GM23338 (cell line): ENCODE data around the gene DSCAML1. TPM values are rescaled to one million over a fixed set of nuclear protein-coding genes. Genes with fewer than 3 reads are reported as not detected.

Experiments
- ATAC-seq: fragments of 200-7000 bp; cut with Tn5 transposase; 3 replicates; pipeline ENCODE4 v1.9.1; 2020
- DNase-seq: peaks from one replicate; pipeline ENCODE4 v3.0.0-alpha.2; 2015; ENCODE audit warnings: low spot score
- H2AFZ ChIP-seq: fragments of 200-600 bp; sonication (generic); 2 replicates; pipeline ENCODE4 v1.8.0; 2016; ENCODE audit warnings: antibody characterized with exemption, mild to moderate bottlenecking, moderate library complexity
- H3F3A ChIP-seq: fragments of 200-600 bp; sonication (generic); replicated peaks from 2 replicates; pipeline ENCODE4 v1.8.0; 2017; ENCODE audit warnings: antibody characterized with exemption, mixed run types, low read depth
- H3K27ac ChIP-seq: fragments of 200-600 bp; sonication (generic); 2 replicates; pipeline ENCODE4 v1.6.1; 2016; ENCODE audit warnings: low read depth
- H3K27me3 ChIP-seq: fragments of 200-600 bp; sonication (generic); 2 replicates; pipeline ENCODE4 v1.8.0; 2016; ENCODE audit warnings: mild to moderate bottlenecking, mixed run types, moderate library complexity; ENCODE audit not compliant: insufficient read depth
- H3K36me3 ChIP-seq: fragments of 200-600 bp; sonication (generic); 2 replicates; pipeline ENCODE4 v1.8.0; 2016; ENCODE audit warnings: mild to moderate bottlenecking; ENCODE audit not compliant: insufficient read depth
- H3K4me1 ChIP-seq: fragments of 200-600 bp; sonication (generic); 2 replicates; pipeline ENCODE4 v1.8.0; 2016; ENCODE audit warnings: mild to moderate bottlenecking, moderate library complexity; ENCODE audit not compliant: insufficient read depth
- H3K4me2 ChIP-seq: fragments of 200-600 bp; sonication (generic); 2 replicates; pipeline ENCODE4 v1.7.1; 2017; ENCODE audit warnings: mixed run types
- H3K4me3 ChIP-seq: fragments of 200-600 bp; sonication (generic); 2 replicates; pipeline ENCODE4 v1.6.1; 2016; ENCODE audit warnings: mixed run types
- H3K79me2 ChIP-seq: fragments of 200-600 bp; sonication (generic); replicated peaks from 2 replicates; pipeline ENCODE4 v1.8.0; 2017; ENCODE audit warnings: mild to moderate bottlenecking; ENCODE audit not compliant: insufficient read depth
- H3K9me2 ChIP-seq: fragments of 200-600 bp; sonication (generic); 2 replicates; pipeline ENCODE4 v1.8.0; 2017; ENCODE audit not compliant: insufficient read depth
- H4K20me1 ChIP-seq: fragments of 200-600 bp; sonication (generic); replicated peaks from 2 replicates; pipeline ENCODE4 v1.8.0; 2017; ENCODE audit warnings: mild to moderate bottlenecking; ENCODE audit not compliant: insufficient read depth
- H3K27ac Mint-ChIP-seq: 2 replicates; pipeline ENCODE4 v1.8.0; 2020; ENCODE audit warnings: inconsistent platforms, mild to moderate bottlenecking, moderate library complexity, mixed read lengths
- H3K27me3 Mint-ChIP-seq: 3 replicates; pipeline ENCODE4 v1.8.0; 2022; ENCODE audit warnings: low read depth, mild to moderate bottlenecking, moderate library complexity, mixed read lengths, inconsistent platforms; ENCODE audit not compliant: insufficient read depth, poor library complexity
- H3K36me3 Mint-ChIP-seq: 3 replicates; pipeline ENCODE4 v1.8.0; 2021; ENCODE audit warnings: low read depth, mild to moderate bottlenecking, inconsistent platforms, moderate library complexity, mixed read lengths
- H3K4me1 Mint-ChIP-seq: 3 replicates; pipeline ENCODE4 v1.8.0; 2020; ENCODE audit warnings: mild to moderate bottlenecking, inconsistent platforms, mixed read lengths
- H3K4me3 Mint-ChIP-seq: 3 replicates; pipeline ENCODE4 v1.8.0; 2021; ENCODE audit warnings: moderate library complexity, mild to moderate bottlenecking, inconsistent platforms, mixed read lengths
- H3K9me3 Mint-ChIP-seq: 3 replicates; pipeline ENCODE4 v1.8.0; 2020; ENCODE audit warnings: moderate library complexity, mild to moderate bottlenecking, inconsistent platforms, mixed read lengths
- CREB1 ChIP-seq: fragments of 250-450 bp; sonication (Bioruptor Pico); IDR thresholded peaks from 2 replicates; pipeline ENCODE4 v1.5.0; 2020; ENCODE audit warnings: low read depth, mild to moderate bottlenecking, moderate library complexity
- EZH2 ChIP-seq: fragments of 200-600 bp; sonication (generic); IDR thresholded peaks from one replicate; pipeline ENCODE4 v1.8.0; 2017; ENCODE audit warnings: antibody characterized with exemption, mild to moderate bottlenecking, low read depth; ENCODE audit not compliant: unreplicated experiment
- NANOG ChIP-seq: IDR thresholded peaks from 2 replicates; pipeline ENCODE4 v1.6.1; 2016; ENCODE audit warnings: antibody characterized with exemption, borderline replicate concordance
- POLR2AphosphoS5 ChIP-seq: IDR thresholded peaks from 2 replicates; pipeline ENCODE4 v1.6.1; 2016; ENCODE audit warnings: antibody characterized with exemption, low read depth
- REST ChIP-seq: IDR thresholded peaks from one replicate; pipeline ENCODE4 v1.6.1; 2018; ENCODE audit warnings: antibody characterized with exemption; ENCODE audit not compliant: unreplicated experiment
- STAT1 ChIP-seq: IDR thresholded peaks from one replicate; pipeline ENCODE4 v1.6.1; 2016; ENCODE audit warnings: antibody characterized with exemption; ENCODE audit not compliant: unreplicated experiment
- ZNF331 ChIP-seq: fragments of 250-450 bp; sonication (Bioruptor Pico); IDR thresholded peaks from 2 replicates; pipeline ENCODE4 v1.5.0; 2020; ENCODE audit warnings: low read depth, mild to moderate bottlenecking, moderate library complexity
- ZNF462 ChIP-seq: fragments of 250-450 bp; sonication (Bioruptor Pico); IDR thresholded peaks from 2 replicates; pipeline ENCODE4 v1.5.0; 2020; ENCODE audit warnings: mild to moderate bottlenecking, moderate library complexity
- polyA plus RNA-seq: library from polyadenylated mRNA; unstranded; fragments of >200 nt; fragmentation: Nextera tagmentation; extraction: Ambion mirVana; gene quantifications from 2 replicates; pipeline ENCODE4 v1.2.1, GENCODE V29; 2016
- total RNA-seq: library from RNA; depleted of rRNA; stranded (reverse); fragments of >200 nt; shearing (Covaris generic); gene quantifications from 2 replicates; pipeline ENCODE4 v1.2.3, GENCODE V29; 2014
- TF ChIP-seq, protein P1 (sequence below), 2 experiments: fragments of 200-600 bp in 1 of 2; sonication (generic) in 1 of 2; conservative IDR thresholded peaks; 2 replicates each; pipeline versions ENCODE4 v1.5.1 to v1.6.1; 2016 to 2017; ENCODE audit warnings: antibody characterized with exemption in 2 of 2, low read depth in 2 of 2, mild to moderate bottlenecking in 2 of 2, moderate library complexity in 1 of 2

DSCAML1 gene
- total and polyA plus RNA-seq, 2 experiments from 2014 or later = 0.17 TPM; not detected in 1

GRCh38 chr11:117490911-117491310 is 306.1 kb downstream of the DSCAML1 start:
- no peak for ATAC-seq
- H4K20me1 ChIP-seq = no peaks in the 10 kb centered on the region
- no peak overlapping the region for H3K27ac ChIP-seq

More at GRCh38 chr11:117490911-117491310, 306.1 kb downstream of the DSCAML1 start:
- no peak overlapping the region for H2AFZ ChIP-seq
- H3K27me3 ChIP-seq = no peaks in the 10 kb centered on the region
- no peak overlapping the region for H3K4me2 ChIP-seq
- no peaks in the 10 kb centered on the region for H3K36me3 Mint-ChIP-seq
- H3K4me1 ChIP-seq = peaks cover 21% of the 10 kb centered on the region
- no peaks in the 10 kb centered on the region for H3F3A ChIP-seq
- H3K4me3 Mint-ChIP-seq = no peak overlapping the region
- no peaks in the 10 kb centered on the region for H3K9me3 Mint-ChIP-seq
- no peak overlapping the region for H3K4me3 ChIP-seq
- H3K27me3 Mint-ChIP-seq = peaks cover 9% of the 10 kb centered on the region
- no peak for TF ChIP-seq ZNF331
- no peak for TF ChIP-seq EZH2
- no peak for TF ChIP-seq ZNF462 (CRISPR knock-in tag)
- TF ChIP-seq STAT1 = no peak
- TF ChIP-seq REST = no peak
- TF ChIP-seq, protein P1, sequence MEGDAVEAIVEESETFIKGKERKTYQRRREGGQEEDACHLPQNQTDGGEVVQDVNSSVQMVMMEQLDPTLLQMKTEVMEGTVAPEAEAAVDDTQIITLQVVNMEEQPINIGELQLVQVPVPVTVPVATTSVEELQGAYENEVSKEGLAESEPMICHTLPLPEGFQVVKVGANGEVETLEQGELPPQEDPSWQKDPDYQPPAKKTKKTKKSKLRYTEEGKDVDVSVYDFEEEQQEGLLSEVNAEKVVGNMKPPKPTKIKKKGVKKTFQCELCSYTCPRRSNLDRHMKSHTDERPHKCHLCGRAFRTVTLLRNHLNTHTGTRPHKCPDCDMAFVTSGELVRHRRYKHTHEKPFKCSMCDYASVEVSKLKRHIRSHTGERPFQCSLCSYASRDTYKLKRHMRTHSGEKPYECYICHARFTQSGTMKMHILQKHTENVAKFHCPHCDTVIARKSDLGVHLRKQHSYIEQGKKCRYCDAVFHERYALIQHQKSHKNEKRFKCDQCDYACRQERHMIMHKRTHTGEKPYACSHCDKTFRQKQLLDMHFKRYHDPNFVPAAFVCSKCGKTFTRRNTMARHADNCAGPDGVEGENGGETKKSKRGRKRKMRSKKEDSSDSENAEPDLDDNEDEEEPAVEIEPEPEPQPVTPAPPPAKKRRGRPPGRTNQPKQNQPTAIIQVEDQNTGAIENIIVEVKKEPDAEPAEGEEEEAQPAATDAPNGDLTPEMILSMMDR (conservative IDR thresholded peaks at IDR 0.05; ENCODE audit: low read depth in 2 of 2) = no peak
- TF ChIP-seq NANOG = no peak
- TF ChIP-seq POLR2AphosphoS5 = no peak
- TF ChIP-seq CREB1 (CRISPR knock-in tag) = no peak
- DNase-seq = no peak
- no peaks in the 10 kb centered on the region for H3K36me3 ChIP-seq
- H3K79me2 ChIP-seq = no peaks in the 10 kb centered on the region
- no peaks in the 10 kb centered on the region for H3K9me2 ChIP-seq
- H3K27ac Mint-ChIP-seq = no peak overlapping the region
- H3K4me1 Mint-ChIP-seq = peaks cover 24% of the 10 kb centered on the region
